ENCODE measurements around the gene CACNA1A. TPM values are rescaled to one million over a fixed set of nuclear protein-coding genes. Genes with fewer than 3 reads are reported as not detected.

CACNA1A gene
- total RNA-seq, 1 donor from 2014 or later = 23.2 TPM

DNA sequence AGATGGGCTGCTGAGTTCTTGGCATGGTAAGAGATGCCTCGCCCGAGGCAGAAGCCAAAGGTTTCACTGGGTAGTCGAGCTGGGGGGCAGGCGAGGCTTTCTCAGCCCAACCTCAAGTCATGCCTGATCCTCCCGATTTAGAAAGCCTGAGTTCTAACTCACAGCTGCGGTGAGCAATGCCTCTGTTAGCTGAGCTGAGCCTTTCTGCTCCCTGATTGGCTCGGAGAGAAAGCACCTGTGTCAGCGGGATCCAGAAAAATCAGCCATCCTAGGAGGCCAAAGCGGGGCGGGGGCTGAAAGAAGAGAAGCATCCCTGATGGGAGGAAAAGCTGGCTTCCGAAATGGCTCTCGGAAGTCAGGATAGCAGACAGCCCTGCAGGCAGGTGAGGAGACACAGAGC is 44.7 kb downstream of the CACNA1A start:
- TF ChIP-seq, protein P1, sequence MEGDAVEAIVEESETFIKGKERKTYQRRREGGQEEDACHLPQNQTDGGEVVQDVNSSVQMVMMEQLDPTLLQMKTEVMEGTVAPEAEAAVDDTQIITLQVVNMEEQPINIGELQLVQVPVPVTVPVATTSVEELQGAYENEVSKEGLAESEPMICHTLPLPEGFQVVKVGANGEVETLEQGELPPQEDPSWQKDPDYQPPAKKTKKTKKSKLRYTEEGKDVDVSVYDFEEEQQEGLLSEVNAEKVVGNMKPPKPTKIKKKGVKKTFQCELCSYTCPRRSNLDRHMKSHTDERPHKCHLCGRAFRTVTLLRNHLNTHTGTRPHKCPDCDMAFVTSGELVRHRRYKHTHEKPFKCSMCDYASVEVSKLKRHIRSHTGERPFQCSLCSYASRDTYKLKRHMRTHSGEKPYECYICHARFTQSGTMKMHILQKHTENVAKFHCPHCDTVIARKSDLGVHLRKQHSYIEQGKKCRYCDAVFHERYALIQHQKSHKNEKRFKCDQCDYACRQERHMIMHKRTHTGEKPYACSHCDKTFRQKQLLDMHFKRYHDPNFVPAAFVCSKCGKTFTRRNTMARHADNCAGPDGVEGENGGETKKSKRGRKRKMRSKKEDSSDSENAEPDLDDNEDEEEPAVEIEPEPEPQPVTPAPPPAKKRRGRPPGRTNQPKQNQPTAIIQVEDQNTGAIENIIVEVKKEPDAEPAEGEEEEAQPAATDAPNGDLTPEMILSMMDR (conservative IDR thresholded peaks at IDR 0.05) = no peak
- Mint-ChIP-seq H3K4me3 (no peak overlapping the region), H3K4me1 (ENCODE audit: unreplicated experiment) (no peaks in the 10 kb centered on the region), H3K27me3 (peaks cover 19% of the 10 kb centered on the region), H3K27ac (no peak overlapping the region), H3K9me3 (peaks cover 3% of the 10 kb centered on the region), H3K36me3 (no peaks in the 10 kb centered on the region)
- no peak for DNase-seq (ENCODE audit: extremely low spot score, unreplicated experiment)

DNA sequence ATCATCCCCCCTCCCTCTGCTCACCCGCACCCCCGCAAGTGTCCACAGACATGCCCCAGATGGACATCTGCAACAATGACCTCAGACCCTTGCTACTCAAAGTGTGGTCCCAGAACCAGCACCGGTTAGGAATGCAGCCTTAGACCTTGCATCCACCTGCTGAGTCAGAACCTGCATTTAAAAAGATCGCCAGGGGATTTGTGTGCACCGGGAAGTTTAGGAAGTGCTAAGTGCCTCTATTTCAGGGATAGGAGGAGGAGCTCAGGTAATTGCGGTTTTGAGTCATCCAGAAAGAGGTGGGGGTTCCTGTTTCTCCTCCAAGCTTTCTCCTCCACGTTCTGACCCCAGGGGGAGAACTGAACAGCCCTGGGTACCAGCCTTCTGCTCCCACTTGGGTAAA is 46.2 kb downstream of the CACNA1A start:
- Mint-ChIP-seq H3K27me3 (peaks cover 19% of the 10 kb centered on the region), H3K36me3 (no peaks in the 10 kb centered on the region), H3K4me1 (ENCODE audit: unreplicated experiment) (no peaks in the 10 kb centered on the region), H3K4me3 (no peak overlapping the region), H3K9me3 (peaks cover 3% of the 10 kb centered on the region), H3K27ac (no peak overlapping the region)
- DNase-seq (ENCODE audit: extremely low spot score, unreplicated experiment) = no peak
- TF ChIP-seq, protein P1 (conservative IDR thresholded peaks at IDR 0.05) = no peak

DNA sequence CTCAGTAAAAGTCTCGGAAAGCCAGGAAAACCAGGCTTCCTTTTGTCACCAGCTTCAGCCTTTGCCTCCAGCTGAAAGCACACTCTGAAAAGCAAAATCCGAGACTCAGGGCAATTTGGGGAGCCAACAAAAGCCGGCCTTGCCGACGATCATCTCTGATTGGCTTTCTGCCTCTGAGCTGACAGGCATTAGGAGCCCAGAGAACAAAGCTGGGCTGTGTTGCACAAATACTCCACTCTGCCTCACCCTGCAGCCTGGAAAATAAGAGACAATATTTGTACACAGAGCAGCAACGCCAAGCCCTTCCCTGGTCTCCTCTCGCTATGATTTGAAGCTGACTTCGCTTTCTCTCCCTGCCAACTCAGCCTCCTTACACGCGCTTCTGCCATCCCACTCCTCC is 46.9 kb downstream of the CACNA1A start:
- TF ChIP-seq, protein P1 (conservative IDR thresholded peaks at IDR 0.05) = no peak
- no peak for DNase-seq (ENCODE audit: extremely low spot score, unreplicated experiment)
- Mint-ChIP-seq H3K4me1 (ENCODE audit: unreplicated experiment) (no peaks in the 10 kb centered on the region), H3K27ac (no peak overlapping the region), H3K4me3 (no peak overlapping the region), H3K36me3 (no peaks in the 10 kb centered on the region), H3K27me3 (peaks cover 19% of the 10 kb centered on the region), H3K9me3 (peaks cover 3% of the 10 kb centered on the region)

DNA sequence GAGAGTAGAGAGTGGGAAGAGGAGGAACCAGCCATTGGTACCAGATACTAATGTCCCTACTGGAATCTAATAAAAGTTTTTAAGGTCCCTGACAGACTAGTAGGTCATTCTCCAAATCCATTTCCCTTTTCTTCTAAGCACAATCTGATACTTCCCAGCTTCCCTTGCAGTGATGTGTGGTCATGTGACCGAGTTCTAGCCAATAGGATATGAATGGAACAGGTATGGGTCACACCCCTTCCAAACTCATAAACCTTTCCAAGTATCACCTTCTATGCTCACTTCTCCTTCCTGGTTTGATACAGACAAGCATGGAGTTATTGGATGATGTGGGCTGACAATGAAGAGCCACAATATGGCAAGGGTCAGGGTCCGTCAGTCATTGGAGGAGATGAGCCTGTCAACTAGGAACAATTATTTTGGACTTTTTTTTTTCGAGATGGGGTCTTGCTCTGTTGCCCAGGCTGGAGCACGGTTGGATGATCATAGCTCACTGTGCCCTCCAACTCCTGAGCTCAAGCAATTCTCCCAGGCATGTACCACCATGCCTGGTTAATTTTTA is 54.8 kb downstream of the CACNA1A start:
- no peaks in the 10 kb centered on the region for H3K4me1 Mint-ChIP-seq (ENCODE audit: unreplicated experiment)
- TF ChIP-seq, protein P1 (conservative IDR thresholded peaks at IDR 0.05) = no peak
- no peak overlapping the region for H3K27ac Mint-ChIP-seq
- no peak overlapping the region for H3K4me3 Mint-ChIP-seq
- DNase-seq (ENCODE audit: extremely low spot score, unreplicated experiment) = no peak
- no peaks in the 10 kb centered on the region for H3K27me3 Mint-ChIP-seq
- no peaks in the 10 kb centered on the region for H3K9me3 Mint-ChIP-seq
- H3K36me3 Mint-ChIP-seq = no peaks in the 10 kb centered on the region

DNA sequence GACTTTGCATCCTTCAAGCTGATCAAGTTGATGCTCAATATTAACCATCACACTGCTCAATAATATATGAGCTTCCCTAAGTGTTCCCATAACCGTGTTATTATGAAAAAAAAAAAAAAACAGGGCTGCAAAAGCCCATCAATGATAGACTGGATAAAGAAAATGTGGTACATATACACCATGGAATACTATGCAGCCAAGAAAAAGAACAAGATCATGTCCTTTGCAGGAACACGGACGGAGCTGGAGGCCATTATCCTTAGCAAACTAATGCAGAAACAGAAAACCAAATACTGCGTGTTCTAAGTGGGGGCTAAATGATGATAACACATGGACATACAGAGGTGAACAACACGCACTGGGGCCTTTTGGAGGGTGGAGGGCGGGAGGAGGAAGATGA is 58.3 kb downstream of the CACNA1A start:
- Mint-ChIP-seq H3K36me3 (no peaks in the 10 kb centered on the region), H3K9me3 (no peaks in the 10 kb centered on the region), H3K4me3 (no peak overlapping the region), H3K27me3 (no peaks in the 10 kb centered on the region), H3K4me1 (ENCODE audit: unreplicated experiment) (no peaks in the 10 kb centered on the region), H3K27ac (no peak overlapping the region)
- TF ChIP-seq, protein P1 (conservative IDR thresholded peaks at IDR 0.05) = no peak
- DNase-seq (ENCODE audit: extremely low spot score, unreplicated experiment) = no peak

Measured in type B pancreatic cell (in vitro differentiated cells).